Lower lobe of right lung (tissue), 2 donors: ENCODE data around the gene MACROD1. TPM values are rescaled to one million over a fixed set of nuclear protein-coding genes. Genes with fewer than 3 reads are reported as not detected.

Source experiments
- ATAC-seq, 2 donors: fragments of 200-7000 bp; cut with Tn5 transposase; one replicate each; pipeline ENCODE4 v1.9.1; 2020 to 2022; ENCODE audit warnings: mild to moderate bottlenecking in 2 of 2, moderate library complexity in 2 of 2
- DNase-seq: peaks from one replicate; pipeline ENCODE4 v3.0.0-alpha.2; 2020
- H3K27ac ChIP-seq: fragments of 200-600 bp; one replicate; pipeline ENCODE4 v1.8.0; 2022
- H3K27me3 ChIP-seq: fragments of 200-600 bp; one replicate; pipeline ENCODE4 v1.8.0; 2022; ENCODE audit warnings: low read depth
- H3K36me3 ChIP-seq: fragments of 200-600 bp; one replicate; pipeline ENCODE4 v1.8.0; 2022; ENCODE audit warnings: mild to moderate bottlenecking
- H3K4me1 ChIP-seq: fragments of 200-600 bp; one replicate; pipeline ENCODE4 v1.8.0; 2022
- H3K4me3 ChIP-seq: fragments of 200-600 bp; one replicate; pipeline ENCODE4 v1.8.0; 2022; ENCODE audit warnings: mild to moderate bottlenecking
- H3K9me3 ChIP-seq: fragments of 200-600 bp; one replicate; pipeline ENCODE4 v1.8.0; 2022
- intact Hi-C: fragments of 100-400 bp; cut with DNase I; formaldehyde crosslinking; loops from one replicate; pipeline ENCODE4 v1.11.0; 2022
- total RNA-seq: library from RNA; stranded (reverse); fragmentation: NEBNext Ultra II Directional; extraction: Animal tissue kit (Norgen Biotek cat#: 25700); gene quantifications from one replicate; pipeline ENCODE4 v1.2.1, GENCODE V29; 2021
- TF ChIP-seq, protein P1 (sequence below): fragments of 200-600 bp; IDR thresholded peaks from one replicate; pipeline ENCODE4 v1.8.0; 2022; ENCODE audit warnings: antibody characterized with exemption, mild to moderate bottlenecking
- donor health status: DM: no; HTN: yes; CAD: no; lungs with severe emphysema.

The MACROD1 gene
- total RNA-seq, 1 donor from 2014 or later = 15.0 TPM

DNA sequence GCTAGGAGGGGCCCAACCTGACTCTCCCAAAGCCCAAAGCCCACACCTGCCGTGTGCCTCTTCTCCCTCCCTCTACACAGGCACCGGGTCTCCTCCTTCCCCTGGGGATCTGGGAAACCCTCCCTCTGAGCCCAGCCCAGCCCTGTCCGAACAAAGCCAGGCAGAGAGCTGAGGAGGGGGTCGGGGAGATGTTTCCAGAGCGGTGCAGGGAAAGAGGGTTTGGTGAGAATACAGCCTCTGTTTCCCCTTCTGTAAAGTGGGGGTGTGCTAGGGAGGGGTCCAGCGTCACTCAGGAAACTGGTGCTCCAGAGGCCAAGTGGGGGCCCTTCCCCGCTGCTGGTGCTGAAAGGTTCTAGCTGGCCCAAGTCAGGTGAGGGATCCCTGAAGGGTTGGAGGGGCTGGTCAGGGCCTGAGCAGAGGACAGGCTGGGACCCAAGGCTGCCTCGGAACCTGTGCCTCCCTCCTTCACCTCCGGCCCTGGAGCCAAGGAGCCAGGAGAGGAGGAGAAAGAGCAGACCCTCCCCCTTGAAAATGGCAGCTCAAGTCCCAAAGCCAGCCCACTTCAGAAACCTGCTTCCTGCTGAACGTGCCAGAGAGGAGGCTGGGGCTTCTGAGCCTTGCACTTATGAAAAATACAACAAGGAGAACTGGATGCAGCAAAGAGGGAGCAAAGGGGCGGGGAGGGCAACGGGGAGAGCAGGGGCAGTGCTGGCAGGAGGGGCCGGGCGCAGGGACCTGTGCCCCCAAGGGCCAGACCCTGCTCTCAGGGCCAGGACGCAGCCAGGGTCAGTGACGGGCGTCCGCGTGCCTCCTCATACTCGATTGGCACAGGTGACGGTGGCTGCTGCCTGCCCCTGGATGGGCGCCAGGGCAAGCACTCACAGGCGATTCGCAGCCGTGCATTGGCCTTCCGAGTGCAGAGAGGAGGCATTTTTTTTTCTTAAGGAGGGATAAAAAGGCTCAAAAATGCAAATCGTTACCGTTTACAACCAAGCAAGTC lies 43.2 kb downstream of the MACROD1 start:
- Histone ChIP-seq H3K9me3 (no peaks in the 10 kb centered on the region), H3K36me3 (no peaks in the 10 kb centered on the region), H3K4me1 (no peaks in the 10 kb centered on the region), H3K27me3 (no peaks in the 10 kb centered on the region), H3K27ac (peak overlapping the region; percentile 49), H3K4me3 (no peak overlapping the region)
- TF ChIP-seq, protein P1, sequence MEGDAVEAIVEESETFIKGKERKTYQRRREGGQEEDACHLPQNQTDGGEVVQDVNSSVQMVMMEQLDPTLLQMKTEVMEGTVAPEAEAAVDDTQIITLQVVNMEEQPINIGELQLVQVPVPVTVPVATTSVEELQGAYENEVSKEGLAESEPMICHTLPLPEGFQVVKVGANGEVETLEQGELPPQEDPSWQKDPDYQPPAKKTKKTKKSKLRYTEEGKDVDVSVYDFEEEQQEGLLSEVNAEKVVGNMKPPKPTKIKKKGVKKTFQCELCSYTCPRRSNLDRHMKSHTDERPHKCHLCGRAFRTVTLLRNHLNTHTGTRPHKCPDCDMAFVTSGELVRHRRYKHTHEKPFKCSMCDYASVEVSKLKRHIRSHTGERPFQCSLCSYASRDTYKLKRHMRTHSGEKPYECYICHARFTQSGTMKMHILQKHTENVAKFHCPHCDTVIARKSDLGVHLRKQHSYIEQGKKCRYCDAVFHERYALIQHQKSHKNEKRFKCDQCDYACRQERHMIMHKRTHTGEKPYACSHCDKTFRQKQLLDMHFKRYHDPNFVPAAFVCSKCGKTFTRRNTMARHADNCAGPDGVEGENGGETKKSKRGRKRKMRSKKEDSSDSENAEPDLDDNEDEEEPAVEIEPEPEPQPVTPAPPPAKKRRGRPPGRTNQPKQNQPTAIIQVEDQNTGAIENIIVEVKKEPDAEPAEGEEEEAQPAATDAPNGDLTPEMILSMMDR = no peak
- intact Hi-C loops = no loop called here
- DNase-seq (peak; percentile 83), ATAC-seq (peak; percentile 75 to 89)

DNA sequence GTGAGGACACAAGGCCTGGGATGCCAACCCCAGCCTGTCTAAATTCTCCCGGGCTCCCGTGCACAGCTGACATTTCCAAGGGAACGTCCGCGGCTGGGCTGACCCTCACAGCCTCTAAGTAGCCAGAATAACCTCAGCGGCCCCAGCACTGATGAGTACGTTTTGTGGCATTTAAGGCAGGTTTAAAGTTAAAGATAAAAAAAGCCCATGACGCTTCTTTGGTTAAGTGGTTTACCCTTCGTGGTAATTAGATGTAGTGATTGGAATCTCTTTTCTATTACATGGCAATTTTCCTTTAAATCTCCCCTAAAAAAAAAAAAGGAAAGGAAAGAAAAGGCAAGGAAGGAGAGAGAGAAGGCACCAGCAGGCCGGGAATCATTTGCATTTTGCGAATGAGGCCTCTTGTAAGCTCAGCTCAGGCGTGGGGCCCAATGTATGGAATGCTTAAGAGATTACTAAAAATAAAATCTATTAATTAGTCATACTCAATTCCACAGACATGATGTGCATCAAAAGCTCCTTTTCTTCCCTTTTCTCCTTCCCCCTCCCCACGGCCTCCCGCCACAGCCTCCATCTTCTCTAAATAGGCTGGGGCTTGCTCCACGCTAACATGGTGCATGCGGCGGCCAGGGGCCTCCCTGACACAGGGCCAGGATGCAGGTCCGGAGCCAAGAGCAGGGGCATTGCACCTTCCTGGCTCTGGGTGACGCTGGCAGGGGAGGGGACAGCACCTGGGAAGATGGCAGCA lies 44.1 kb downstream of the MACROD1 start:
- Histone ChIP-seq H3K27ac (no peak overlapping the region), H3K36me3 (no peaks in the 10 kb centered on the region), H3K9me3 (no peaks in the 10 kb centered on the region), H3K4me3 (no peak overlapping the region), H3K27me3 (no peaks in the 10 kb centered on the region), H3K4me1 (no peaks in the 10 kb centered on the region)
- no peak for DNase-seq
- TF ChIP-seq, protein P1 = no peak
- ATAC-seq = no peak
- intact Hi-C loops = no loop called here

DNA sequence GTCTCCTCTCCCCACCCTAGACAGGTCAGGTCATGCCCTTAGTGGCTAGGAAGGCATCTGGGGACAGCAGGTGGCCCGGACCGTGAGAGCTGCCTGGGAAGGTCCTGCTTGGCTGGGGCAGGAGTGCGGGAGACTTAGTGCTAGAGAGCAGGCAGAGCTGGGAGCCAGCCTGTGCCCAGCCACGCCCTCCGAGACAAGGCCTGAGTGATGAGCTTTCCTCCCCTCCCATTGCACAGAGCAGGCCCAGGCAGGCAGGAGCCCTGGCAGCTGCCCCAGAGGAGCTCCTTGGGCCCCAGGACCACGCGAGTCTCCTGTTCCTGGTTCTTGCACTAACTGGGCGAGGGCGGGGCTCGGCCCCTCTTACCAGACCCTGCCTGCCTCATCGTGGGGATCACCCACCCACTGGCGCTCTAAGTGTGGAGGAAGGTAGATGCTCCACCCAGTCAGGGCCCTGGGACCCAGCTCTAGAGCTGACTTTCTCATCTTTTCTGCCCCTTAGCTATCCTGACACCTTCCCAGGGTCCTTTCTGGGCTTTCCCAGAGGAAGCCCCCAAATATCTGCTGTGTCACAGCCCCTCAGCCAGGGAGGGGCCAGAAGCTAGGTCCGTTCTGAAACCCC lies 44.9 kb downstream of the MACROD1 start:
- H3K4me3 ChIP-seq = no peak overlapping the region
- no peaks in the 10 kb centered on the region for H3K4me1 ChIP-seq
- no peak overlapping the region for H3K27ac ChIP-seq
- no peaks in the 10 kb centered on the region for H3K27me3 ChIP-seq
- DNase-seq = peak; percentile 60
- H3K9me3 ChIP-seq = no peaks in the 10 kb centered on the region
- ATAC-seq = peak; percentile 8 to 39
- H3K36me3 ChIP-seq = no peaks in the 10 kb centered on the region
- TF ChIP-seq, protein P1 = no peak
- intact Hi-C loops = no loop called here

DNA sequence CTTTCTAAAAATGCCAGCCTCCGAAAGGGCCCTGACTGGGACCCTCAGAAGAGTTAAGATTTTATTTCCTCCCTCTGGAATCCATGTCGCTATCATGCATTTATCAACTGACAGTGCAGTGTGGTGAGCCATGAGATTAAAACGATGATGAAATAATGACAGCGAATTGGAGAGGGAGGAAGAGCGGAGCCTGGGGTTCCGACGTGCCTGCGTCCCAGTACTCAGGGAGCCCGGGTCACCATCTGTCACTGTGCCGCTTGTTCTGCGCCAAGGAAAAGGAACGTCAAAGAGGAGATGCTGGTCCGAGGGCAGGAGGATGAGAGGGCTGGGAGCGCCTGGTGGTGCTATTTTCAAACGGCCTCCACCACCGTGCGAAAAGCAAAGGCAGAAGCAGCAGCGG lies 46.2 kb downstream of the MACROD1 start:
- no peaks in the 10 kb centered on the region for H3K4me1 ChIP-seq
- no peak overlapping the region for H3K27ac ChIP-seq
- intact Hi-C loops = no loop called here
- ATAC-seq (no peak), DNase-seq (no peak)
- no peak overlapping the region for H3K4me3 ChIP-seq
- TF ChIP-seq, protein P1 = no peak
- no peaks in the 10 kb centered on the region for H3K9me3 ChIP-seq
- no peaks in the 10 kb centered on the region for H3K27me3 ChIP-seq
- H3K36me3 ChIP-seq = no peaks in the 10 kb centered on the region

DNA sequence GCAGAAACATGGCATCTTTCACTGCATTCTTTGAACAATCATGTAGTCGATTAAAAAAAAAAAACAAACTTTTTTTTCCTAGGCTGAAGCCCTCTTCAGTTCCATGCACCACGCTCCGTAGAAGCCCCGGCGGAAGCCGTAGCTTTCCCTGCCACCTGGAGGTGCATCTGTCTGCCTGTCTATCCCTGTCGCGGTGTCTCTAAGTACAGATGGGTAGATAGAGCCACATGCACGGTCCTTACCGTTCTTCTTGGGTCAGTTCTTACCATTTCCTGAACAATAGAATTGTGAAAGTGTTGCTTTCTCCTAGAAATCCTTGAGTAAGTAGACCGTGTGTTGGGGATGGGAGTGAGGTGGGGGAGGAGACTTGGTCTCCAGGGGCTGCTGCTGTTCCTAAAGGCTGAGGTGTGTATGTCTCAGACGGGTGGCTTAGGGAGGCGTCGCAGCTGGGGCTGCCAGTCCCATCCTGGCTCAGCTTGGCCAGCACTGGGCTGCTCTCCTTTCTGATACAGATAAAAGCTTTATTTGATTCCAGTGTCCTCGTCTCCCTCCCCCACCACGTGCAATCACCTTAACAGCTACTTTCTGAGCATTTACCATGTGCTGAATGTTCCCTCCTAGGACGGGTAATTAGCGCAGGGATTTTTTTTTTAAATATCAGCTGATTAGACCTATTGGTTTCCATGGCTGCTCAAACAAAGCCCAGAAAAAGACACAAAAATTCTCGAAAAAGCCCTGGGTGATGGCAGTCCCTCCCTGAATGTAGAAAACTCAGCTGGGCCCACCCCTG lies 46.8 kb downstream of the MACROD1 start:
- no peaks in the 10 kb centered on the region for H3K4me1 ChIP-seq
- DNase-seq = no peak
- TF ChIP-seq, protein P1 = no peak
- intact Hi-C loops = no loop called here
- no peak for ATAC-seq
- H3K9me3 ChIP-seq = no peaks in the 10 kb centered on the region
- H3K27me3 ChIP-seq = no peaks in the 10 kb centered on the region
- H3K4me3 ChIP-seq = no peak overlapping the region
- no peak overlapping the region for H3K27ac ChIP-seq
- no peaks in the 10 kb centered on the region for H3K36me3 ChIP-seq
